ENCODE results near the gene CACNA2D3. TPM values are rescaled to one million over a fixed set of nuclear protein-coding genes. Genes with fewer than 3 reads are reported as not detected.

CACNA2D3 gene
- total and polyA plus RNA-seq, 2 donors from 2014 or later: 5.7 to 11.2 TPM

- Histone ChIP-seq H3K9ac (ENCODE audit: low read length in 3 of 3) (no peak overlapping the region), H3K4me3 (ENCODE audit: low read length in 3 of 3) (no peak overlapping the region), H3K36me3 (ENCODE audit: control insufficient read depth in 2 of 3, insufficient read depth in 3 of 3, low read length in 3 of 3) (no peaks in the 10 kb centered on the region), H3K9me3 (ENCODE audit: control insufficient read depth in 2 of 3, insufficient read depth in 1 of 3, low read length in 3 of 3) (no peaks in the 10 kb centered on the region), H3K27me3 (ENCODE audit: control insufficient read depth, insufficient read depth, low read length) (no peaks in the 10 kb centered on the region), H3K4me1 (ENCODE audit: control insufficient read depth in 2 of 3, insufficient read depth in 2 of 3, low read depth in 1 of 3, low read length in 3 of 3) (no peaks in the 10 kb centered on the region), H3K27ac (ENCODE audit: low read depth in 2 of 2, low read length in 2 of 2) (no peak overlapping the region)
- intact Hi-C loops (cut with DNase I): no loop called here
- TF ChIP-seq CTCF (IDR thresholded peaks at IDR 0.05; ENCODE audit: borderline replicate concordance, extremely low read depth, insufficient read depth): peak; percentile 44
- DNase-seq (peak in 2 of 5 donors; percentile 28 to 34), FAIRE-seq (no peak)
These were observed 252.0 kb downstream of the CACNA2D3 start for GRCh38 chr3:54374214-54374852.

- no peaks in the 10 kb centered on the region for H3K9me3 ChIP-seq (ENCODE audit: control insufficient read depth in 2 of 3, insufficient read depth in 1 of 3, low read length in 3 of 3)
- H3K4me3 ChIP-seq (ENCODE audit: low read length in 3 of 3): no peak overlapping the region
- no peaks in the 10 kb centered on the region for H3K36me3 ChIP-seq (ENCODE audit: control insufficient read depth in 2 of 3, insufficient read depth in 3 of 3, low read length in 3 of 3)
- H3K9ac ChIP-seq (ENCODE audit: low read length in 3 of 3): no peak overlapping the region
- no peak overlapping the region for H3K27ac ChIP-seq (ENCODE audit: low read depth in 2 of 2, low read length in 2 of 2)
- no peak for TF ChIP-seq CTCF (IDR thresholded peaks at IDR 0.05; ENCODE audit: borderline replicate concordance, extremely low read depth, insufficient read depth)
- no peak for DNase-seq
- H3K27me3 ChIP-seq (ENCODE audit: control insufficient read depth, insufficient read depth, low read length): no peaks in the 10 kb centered on the region
- no peak for FAIRE-seq
- no peaks in the 10 kb centered on the region for H3K4me1 ChIP-seq (ENCODE audit: control insufficient read depth in 2 of 3, insufficient read depth in 2 of 3, low read depth in 1 of 3, low read length in 3 of 3)
- intact Hi-C loops (cut with DNase I): no loop called here
These were observed 253.9 kb downstream of the CACNA2D3 start for GRCh38 chr3:54376142-54376807.

- Histone ChIP-seq H3K27ac (ENCODE audit: low read depth in 2 of 2, low read length in 2 of 2) (no peak overlapping the region), H3K36me3 (ENCODE audit: control insufficient read depth in 2 of 3, insufficient read depth in 3 of 3, low read length in 3 of 3) (no peaks in the 10 kb centered on the region), H3K4me3 (ENCODE audit: low read length in 3 of 3) (no peak overlapping the region), H3K9ac (ENCODE audit: low read length in 3 of 3) (no peak overlapping the region), H3K4me1 (ENCODE audit: control insufficient read depth in 2 of 3, insufficient read depth in 2 of 3, low read depth in 1 of 3, low read length in 3 of 3) (no peaks in the 10 kb centered on the region), H3K9me3 (ENCODE audit: control insufficient read depth in 2 of 3, insufficient read depth in 1 of 3, low read length in 3 of 3) (no peaks in the 10 kb centered on the region), H3K27me3 (ENCODE audit: control insufficient read depth, insufficient read depth, low read length) (no peaks in the 10 kb centered on the region)
- no peak for TF ChIP-seq CTCF (IDR thresholded peaks at IDR 0.05; ENCODE audit: borderline replicate concordance, extremely low read depth, insufficient read depth)
- DNase-seq (peak in 2 of 5 donors; percentile 7 to 10), FAIRE-seq (no peak)
- intact Hi-C loops (cut with DNase I): no loop called here
These were observed 254.7 kb downstream of the CACNA2D3 start for GRCh38 chr3:54376939-54377578.

All from kidney (tissue), 14 donors.